Right lobe of liver (tissue), 4 donors: Measurements from ENCODE around the gene HDAC4.

Experiments used
- CTCF ChIP-seq, 4 donors: fragments of 200-600 bp in 3 of 4; fragments of 450-650 bp in 1 of 4; IDR thresholded peaks; one replicate each; pipeline versions ENCODE4 v1.5.1 to v1.8.0; 2016 to 2022; ENCODE audit warnings: antibody characterized with exemption in 4 of 4, mild to moderate bottlenecking in 2 of 4
- POLR2A ChIP-seq: fragments of 450-650 bp; IDR thresholded peaks from one replicate; pipeline ENCODE4 v1.6.1; 2017; ENCODE audit warnings: antibody characterized with exemption, mild to moderate bottlenecking
- donor health status: DM: no; HTN: no; CAD: no.
- donor health status: DM: no; HTN: no; CAD: no.
- donor health status: DM: no; HTN: yes; CAD: no.

GRCh38 chr2:239137898-239138283 is 262.9 kb downstream of the HDAC4 start:
- TF ChIP-seq POLR2A (no peak), CTCF (IDR thresholded peaks at IDR 0.05) (no peak)
